ENCODE data around the gene OMA1. TPM values are rescaled to one million over a fixed set of nuclear protein-coding genes. Genes with fewer than 3 reads are reported as not detected.
A peak's percentile ranks its signal among the peaks of the same experiment; 100 is the strongest.

OMA1 gene
- polyA plus RNA-seq, 1 donor (not counting 4 experiments of a cell fraction or from before 2014, with no cell fraction given), result 16.3 TPM

GRCh38 chr1:58528518-58528917 lies 18.0 kb downstream of the OMA1 start:
- FAIRE-seq, result peak; percentile 53

DNA sequence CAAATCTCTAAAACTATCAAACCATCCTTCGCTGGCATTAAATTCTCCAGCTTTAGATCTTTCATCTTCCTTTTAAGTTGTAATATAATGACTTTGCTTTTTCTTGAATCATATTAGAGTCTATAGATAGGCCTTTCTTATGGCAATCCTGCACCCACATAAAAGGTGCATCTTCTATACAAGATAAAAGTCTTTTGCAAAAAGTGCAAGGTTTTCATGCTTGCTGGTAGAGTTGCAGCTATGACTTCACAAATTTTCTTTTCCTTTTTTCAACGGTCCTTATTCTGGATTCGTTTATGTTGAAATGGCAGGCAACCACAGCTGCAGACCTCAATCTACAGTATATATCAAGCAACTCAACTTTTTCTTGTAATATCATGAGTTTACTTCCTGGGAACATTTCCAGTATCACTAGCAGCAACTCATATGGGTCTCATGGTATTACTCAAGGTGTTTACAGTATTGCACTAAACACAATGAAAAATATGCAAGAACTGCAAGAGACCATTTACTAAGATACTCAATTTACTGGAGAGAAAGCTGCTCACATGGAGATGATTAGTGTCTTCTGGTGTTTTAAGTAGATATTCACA lies 22.1 kb downstream of the OMA1 start:
- peaks cover 4% of the 10 kb centered on the region for H3K4me1 ChIP-seq (ENCODE audit: control insufficient read depth, extremely low read depth, insufficient read depth, low read length)
- H3K36me3 ChIP-seq (ENCODE audit: control insufficient read depth in 2 of 2, extremely low read depth in 1 of 2, insufficient read depth in 2 of 2, low read length in 2 of 2), result peaks cover 0 to 2% of the 10 kb centered on the region in 2 experiments
- no peaks in the 10 kb centered on the region for H3K9me3 ChIP-seq (ENCODE audit: control insufficient read depth, low read depth, low read length)
- H4K20me1 ChIP-seq (ENCODE audit: control insufficient read depth, extremely low read depth, insufficient read depth, low read length), result no peaks in the 10 kb centered on the region
- dilution Hi-C loops (cut with MboI; ENCODE audit: extremely low pct_ligation_motif_present, low sequenced_read_pairs), result no loop called here
- H2AFZ ChIP-seq (ENCODE audit: control insufficient read depth, low read length), result no peak overlapping the region
- no peak overlapping the region for H3K27ac ChIP-seq (ENCODE audit: control insufficient read depth, insufficient read depth, low read length)
- H3K79me2 ChIP-seq (ENCODE audit: control insufficient read depth, insufficient read depth, low read length), result no peaks in the 10 kb centered on the region
- no peaks in the 10 kb centered on the region for H3K9me1 ChIP-seq (ENCODE audit: control insufficient read depth, extremely low read depth, insufficient read depth, low read length)
- TF ChIP-seq CTCF (optimal IDR thresholded peaks at IDR 0.05 in 1 of 3, IDR thresholded peaks at IDR 0.05 in 1 of 3, conservative IDR thresholded peaks at IDR 0.05 in 1 of 3; ENCODE audit: extremely low read depth in 1 of 3, insufficient read depth in 2 of 3, low read length in 3 of 3) (no peak), EZH2 (IDR thresholded peaks at IDR 0.05; ENCODE audit: low read length) (no peak)
- no peak for DNase-seq (ENCODE audit: low read depth, low spot score)
- no peaks in the 10 kb centered on the region for H3K27me3 ChIP-seq (ENCODE audit: control insufficient read depth, extremely low read depth, insufficient read depth, low read length)
- no peak for FAIRE-seq
- H3K4me2 ChIP-seq (ENCODE audit: control insufficient read depth, extremely low read depth, insufficient read depth, low read depth, low read length), result no peak overlapping the region
- no peak overlapping the region for H3K9ac ChIP-seq (ENCODE audit: control insufficient read depth, extremely low read depth, insufficient read depth, low read length)
- no peak overlapping the region for H3K4me3 ChIP-seq (ENCODE audit: control insufficient read depth in 2 of 3, extremely low read depth in 1 of 3, insufficient read depth in 2 of 3, low read depth in 1 of 3, low read length in 3 of 3)

More at GRCh38 chr1:58528518-58528917, 18.0 kb downstream of the OMA1 start:
- no peak overlapping the region for H3K9ac ChIP-seq (ENCODE audit: control insufficient read depth, extremely low read depth, insufficient read depth, low read length)
- H3K79me2 ChIP-seq (ENCODE audit: control insufficient read depth, insufficient read depth, low read length), result no peaks in the 10 kb centered on the region
- dilution Hi-C loops (cut with MboI; ENCODE audit: extremely low pct_ligation_motif_present, low sequenced_read_pairs), result no loop called here
- no peaks in the 10 kb centered on the region for H3K27me3 ChIP-seq (ENCODE audit: control insufficient read depth, extremely low read depth, insufficient read depth, low read length)
- H3K27ac ChIP-seq (ENCODE audit: control insufficient read depth, insufficient read depth, low read length), result no peak overlapping the region
- H2AFZ ChIP-seq (ENCODE audit: control insufficient read depth, low read length), result no peak overlapping the region
- no peaks in the 10 kb centered on the region for H4K20me1 ChIP-seq (ENCODE audit: control insufficient read depth, extremely low read depth, insufficient read depth, low read length)
- H3K4me3 ChIP-seq (ENCODE audit: control insufficient read depth in 2 of 3, extremely low read depth in 1 of 3, insufficient read depth in 2 of 3, low read depth in 1 of 3, low read length in 3 of 3), result no peak overlapping the region
- peaks cover 0 to 2% of the 10 kb centered on the region in 2 experiments for H3K36me3 ChIP-seq (ENCODE audit: control insufficient read depth in 2 of 2, extremely low read depth in 1 of 2, insufficient read depth in 2 of 2, low read length in 2 of 2)
- peaks cover 4% of the 10 kb centered on the region for H3K4me1 ChIP-seq (ENCODE audit: control insufficient read depth, extremely low read depth, insufficient read depth, low read length)
- H3K9me3 ChIP-seq (ENCODE audit: control insufficient read depth, low read depth, low read length), result no peaks in the 10 kb centered on the region
- no peak for DNase-seq (ENCODE audit: low read depth, low spot score)
- H3K9me1 ChIP-seq (ENCODE audit: control insufficient read depth, extremely low read depth, insufficient read depth, low read length), result no peaks in the 10 kb centered on the region
- no peak overlapping the region for H3K4me2 ChIP-seq (ENCODE audit: control insufficient read depth, extremely low read depth, insufficient read depth, low read depth, low read length)
- TF ChIP-seq CTCF (optimal IDR thresholded peaks at IDR 0.05 in 1 of 3, IDR thresholded peaks at IDR 0.05 in 1 of 3, conservative IDR thresholded peaks at IDR 0.05 in 1 of 3; ENCODE audit: extremely low read depth in 1 of 3, insufficient read depth in 2 of 3, low read length in 3 of 3), result no peak
- TF ChIP-seq EZH2 (IDR thresholded peaks at IDR 0.05; ENCODE audit: low read length), result no peak

Measured in keratinocyte (primary cell).